Islet precursor cell (in vitro differentiated cells): ENCODE measurements around the gene B3GNT2.
"Not testable (repeated sequence)": the region's sequence is repeated elsewhere in the genome, so short reads cannot be mapped to it uniquely, and the experiment has no call there.

ENCODE experiments used
- DNase-seq: peaks from one replicate; pipeline ENCODE4 v3.0.0-alpha.2; 2018

The B3GNT2 gene, protein sequence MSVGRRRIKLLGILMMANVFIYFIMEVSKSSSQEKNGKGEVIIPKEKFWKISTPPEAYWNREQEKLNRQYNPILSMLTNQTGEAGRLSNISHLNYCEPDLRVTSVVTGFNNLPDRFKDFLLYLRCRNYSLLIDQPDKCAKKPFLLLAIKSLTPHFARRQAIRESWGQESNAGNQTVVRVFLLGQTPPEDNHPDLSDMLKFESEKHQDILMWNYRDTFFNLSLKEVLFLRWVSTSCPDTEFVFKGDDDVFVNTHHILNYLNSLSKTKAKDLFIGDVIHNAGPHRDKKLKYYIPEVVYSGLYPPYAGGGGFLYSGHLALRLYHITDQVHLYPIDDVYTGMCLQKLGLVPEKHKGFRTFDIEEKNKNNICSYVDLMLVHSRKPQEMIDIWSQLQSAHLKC

DNA sequence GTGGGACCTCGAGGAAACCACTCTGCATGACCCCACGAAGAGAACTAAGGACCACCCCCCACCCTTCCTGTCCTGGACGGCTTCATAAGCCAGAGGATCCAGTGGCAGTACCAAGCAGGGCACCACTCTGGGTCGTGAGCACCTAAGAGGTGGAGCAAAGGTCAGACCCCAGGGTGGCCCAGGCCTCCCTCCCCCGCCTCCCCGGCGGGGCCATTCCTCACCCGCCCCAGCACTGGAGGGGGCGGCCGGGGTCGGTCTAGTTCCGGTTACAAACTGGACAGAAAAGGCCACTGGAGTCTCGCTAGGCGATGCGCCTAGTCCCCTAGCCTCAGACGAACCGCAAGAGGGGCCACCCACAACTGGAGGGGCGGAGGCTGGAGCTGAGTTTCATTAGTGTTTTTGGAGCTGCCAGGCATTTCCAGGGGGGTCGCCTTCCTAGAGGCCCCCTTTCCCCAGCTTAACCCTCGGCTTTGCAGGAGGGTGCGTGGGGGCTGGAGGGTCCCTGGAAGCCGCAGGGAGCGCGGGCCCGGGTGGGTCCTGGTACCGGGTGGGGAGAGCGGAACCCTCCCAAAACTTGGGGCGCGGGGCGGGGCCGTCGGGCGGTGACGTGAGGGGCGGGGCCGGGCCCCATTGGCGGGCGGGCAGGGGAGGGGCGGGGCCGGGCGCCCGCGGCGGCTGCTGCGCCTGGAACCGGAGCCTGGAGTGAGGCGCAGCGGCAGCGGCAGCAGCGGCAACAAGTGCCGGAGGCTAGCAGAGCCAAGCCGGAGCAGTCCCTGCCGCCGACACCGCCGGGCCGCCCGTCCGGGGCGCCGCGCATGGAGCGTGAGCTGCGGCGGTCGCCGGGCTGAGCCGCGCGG lies at the start of gene B3GNT2:
TSS of gene B3GNT2 (plus strand) at position 695 of the 857 bp plus-strand sequence. CDS start 26,106 bp downstream, outside the sequence.
- peak; percentile 85 for DNase-seq

DNA sequence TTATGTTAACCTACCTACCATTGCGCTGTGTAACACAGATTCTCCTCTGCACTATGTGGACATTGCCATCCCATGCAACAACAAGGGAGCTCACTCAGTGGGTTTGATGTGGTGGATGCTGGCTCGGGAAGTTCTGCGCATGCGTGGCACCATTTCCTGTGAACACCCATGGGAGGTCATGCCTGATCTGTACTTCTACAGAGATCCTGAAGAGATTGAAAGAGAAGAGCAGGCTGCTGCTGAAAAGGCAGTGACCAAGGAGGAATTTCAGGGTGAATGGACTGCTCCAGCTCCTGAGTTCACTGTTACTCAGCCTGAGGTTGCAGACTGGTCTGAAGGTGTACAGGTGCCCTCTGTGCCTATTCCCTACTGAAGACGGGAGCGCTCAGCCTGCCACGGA lies 49.1 kb upstream of the B3GNT2 start:
- DNase-seq: not testable (repeated sequence)

DNA sequence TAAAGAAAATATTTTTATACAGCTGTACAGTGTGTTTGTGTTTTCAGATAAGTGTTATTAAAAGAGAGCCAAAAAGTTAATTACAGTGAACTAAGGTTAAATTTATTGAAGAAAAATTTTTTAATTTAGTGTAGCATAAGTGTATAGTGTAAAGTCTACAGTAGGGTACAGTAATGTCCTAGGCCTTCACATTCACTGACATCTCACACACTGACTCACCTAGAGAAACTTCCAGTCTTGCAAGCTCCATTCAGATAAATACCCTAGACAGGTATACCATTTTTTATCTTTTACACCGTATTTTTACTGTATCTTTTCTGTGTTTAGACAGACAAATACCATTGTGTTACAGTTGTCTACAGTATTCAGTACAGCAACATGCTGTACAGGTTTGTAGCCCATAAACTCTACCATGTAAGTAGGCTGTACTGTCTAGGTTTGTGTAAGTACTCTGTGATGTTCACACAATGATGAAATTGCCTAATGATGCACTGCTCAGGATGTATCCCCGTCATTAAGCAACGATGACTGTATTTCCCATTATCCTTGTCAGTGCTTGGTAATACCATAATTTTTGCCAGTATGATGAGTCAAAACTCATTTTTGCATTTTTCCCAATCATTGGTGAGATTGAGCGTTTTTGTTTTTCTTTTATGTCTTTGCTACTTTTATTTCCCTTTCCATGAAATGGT lies 48.2 kb upstream of the B3GNT2 start:
- no peak for DNase-seq

DNA sequence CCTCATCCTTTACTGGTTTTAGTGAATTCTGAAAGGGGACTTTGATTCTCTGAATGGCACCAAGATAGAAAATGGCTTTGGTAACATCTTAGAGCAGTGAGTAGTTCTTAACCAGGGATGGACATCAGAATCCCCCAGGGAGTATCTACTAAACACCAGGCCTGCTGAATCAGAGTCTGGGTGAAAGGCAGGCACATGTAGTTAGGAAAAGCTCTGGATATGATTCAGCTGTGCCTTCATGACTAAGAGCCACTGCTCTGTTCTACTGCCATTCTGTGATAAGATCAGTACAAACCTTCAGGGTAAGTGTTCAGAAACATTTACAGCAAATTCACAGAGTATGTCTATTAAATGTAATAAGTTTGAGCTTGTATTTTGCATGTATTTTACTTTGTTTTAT lies 46.2 kb upstream of the B3GNT2 start:
- DNase-seq: peak; percentile 88

DNA sequence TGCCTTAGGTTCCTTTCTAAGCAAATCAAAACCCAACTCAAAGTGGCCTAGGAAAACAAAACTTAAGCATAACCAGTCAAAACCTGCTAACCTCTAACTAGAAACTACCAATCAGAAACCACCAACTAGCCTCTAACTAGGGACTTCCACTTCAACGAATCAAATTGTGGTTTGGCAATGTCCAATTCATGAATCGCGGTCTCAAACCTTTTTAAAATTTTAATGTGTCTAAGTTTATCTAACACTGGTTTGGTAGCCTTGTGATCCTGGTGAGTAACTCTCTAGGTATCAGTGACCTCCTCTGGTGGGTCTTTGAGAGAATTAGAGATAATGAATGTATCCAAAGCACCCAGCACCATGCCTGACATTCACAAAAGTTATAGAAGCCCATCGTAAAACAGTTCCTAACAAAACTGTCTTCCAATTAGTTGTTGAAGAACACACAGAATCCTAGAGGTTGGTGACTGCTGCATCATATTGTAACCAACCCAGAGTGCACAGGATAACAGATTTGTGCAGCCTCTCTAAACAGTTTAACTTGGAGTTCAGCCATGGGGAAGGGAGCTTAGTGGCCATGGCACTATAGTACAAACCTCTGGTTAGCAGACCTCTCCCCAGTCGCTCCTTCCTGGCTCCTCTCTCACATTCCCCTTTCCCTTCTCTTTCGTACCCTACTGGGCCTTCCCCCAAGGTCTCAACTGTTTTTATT lies 45.2 kb upstream of the B3GNT2 start:
- DNase-seq: no peak

DNA sequence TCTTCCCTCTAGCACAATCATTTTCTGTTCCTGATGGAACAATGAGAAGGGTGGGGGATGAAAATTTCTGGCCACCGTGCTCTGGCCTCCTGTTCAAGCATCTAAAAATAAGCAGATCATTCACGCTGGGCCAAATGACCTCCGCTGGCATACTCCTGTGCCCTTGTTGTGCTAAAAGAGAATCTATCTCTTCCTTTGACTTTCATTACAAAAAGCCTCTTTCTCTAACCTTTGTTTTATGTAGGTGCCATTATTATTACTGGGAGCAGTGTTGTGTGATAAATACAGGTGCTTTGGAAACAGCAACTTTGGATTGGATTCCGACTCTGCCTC lies 44.6 kb upstream of the B3GNT2 start:
- DNase-seq: no peak

DNA sequence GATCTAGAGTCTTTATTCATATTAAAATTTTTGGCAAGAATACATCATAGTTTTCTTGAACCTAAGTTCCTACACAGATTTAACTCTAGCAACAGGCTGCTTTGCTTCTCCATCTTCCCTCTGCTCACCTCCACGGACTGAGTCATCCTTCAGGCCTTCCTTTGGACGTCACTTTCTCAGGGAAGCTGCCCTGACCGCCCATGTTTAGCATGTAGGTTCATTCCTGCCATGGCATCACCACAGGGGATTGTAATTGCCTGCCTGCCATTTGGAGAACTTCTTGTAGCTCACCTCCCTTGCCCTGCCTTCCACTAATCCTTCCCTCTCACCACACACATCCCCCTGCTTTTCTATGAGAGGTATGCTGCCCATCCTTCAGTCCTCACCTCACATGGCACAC lies 43.9 kb upstream of the B3GNT2 start:
- peak; percentile 86 for DNase-seq

DNA sequence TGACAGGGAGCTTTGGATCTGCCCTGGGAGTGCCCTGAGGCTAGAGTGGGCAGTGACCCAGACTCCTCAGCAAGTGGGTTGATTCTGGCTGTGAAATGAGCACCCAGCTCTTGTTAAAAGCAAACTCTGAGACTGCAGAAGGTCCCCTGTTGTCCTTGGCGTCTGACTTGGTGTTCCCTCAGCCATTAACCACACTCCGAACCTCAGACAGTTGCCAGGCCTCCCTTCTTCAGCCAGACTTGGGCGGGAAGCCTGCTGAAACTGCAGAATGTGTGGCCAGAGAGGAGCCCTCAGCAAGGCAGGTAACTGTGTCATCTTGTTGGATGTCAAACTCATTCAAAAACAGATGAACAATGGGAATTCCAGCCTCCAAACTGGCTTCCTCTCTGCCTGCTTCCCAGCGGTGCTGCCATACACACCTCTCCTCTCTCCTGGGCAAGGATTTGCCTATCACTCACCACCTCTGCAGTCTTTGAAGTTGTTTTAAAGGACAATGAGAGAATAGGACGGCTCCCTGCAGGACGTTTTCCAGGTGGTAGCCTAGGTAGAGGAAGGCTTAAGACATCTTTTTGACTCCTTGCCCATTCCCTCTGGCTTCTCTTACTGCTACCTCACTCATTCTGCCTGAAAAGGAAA lies 38.9 kb upstream of the B3GNT2 start:
- peak; percentile 90 for DNase-seq

DNA sequence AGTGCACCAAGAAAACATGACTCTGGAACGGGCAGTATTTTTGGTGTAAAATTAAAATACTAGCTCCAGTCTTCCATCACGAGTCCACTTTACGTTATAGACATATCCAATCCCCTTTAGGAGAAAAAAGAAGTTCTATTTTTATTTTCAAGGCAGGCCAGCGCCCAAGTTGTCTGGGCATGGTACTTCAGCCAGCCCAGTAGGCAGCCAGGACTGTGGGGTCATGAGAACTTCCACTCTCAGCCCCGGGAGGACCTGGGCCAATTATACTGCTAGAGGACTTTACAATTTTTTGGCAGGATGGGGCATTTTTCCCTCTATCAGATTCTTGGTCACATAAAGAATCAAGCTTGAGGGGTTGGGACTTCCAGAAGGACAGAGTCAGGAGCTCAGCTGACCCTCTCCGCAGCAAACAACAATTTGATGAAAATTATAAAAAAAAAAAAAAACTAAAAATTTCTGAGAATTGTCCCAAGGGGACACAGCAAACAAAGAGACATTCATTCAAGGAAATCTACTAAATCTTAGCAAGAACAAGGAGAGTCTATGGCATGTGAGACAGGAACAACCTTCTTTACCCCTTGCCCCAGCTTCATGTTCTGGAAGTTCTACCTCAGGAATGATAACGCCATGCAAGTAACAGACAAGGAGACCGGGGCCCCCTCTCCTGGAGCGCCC lies 37.3 kb upstream of the B3GNT2 start:
- no peak for DNase-seq

DNA sequence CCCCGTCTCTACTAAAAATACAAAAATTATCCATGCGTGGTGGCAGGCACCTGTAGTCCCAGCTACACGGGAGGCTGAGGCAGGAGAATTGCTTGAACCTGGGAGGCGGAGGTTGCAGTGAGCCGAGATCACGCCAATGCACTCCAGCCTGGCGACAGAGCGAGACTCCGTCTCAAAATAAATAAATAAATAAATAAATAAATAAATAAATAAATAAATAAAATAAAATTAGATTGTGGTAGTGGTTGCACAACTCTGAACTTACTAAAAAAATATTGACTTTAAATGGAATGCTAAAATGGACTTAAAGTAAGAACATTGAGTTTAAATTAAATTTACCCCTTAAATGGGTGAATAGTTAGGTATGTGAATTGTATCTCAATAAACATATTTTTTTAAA lies 35.2 kb upstream of the B3GNT2 start:
- DNase-seq: not testable (repeated sequence)

DNA sequence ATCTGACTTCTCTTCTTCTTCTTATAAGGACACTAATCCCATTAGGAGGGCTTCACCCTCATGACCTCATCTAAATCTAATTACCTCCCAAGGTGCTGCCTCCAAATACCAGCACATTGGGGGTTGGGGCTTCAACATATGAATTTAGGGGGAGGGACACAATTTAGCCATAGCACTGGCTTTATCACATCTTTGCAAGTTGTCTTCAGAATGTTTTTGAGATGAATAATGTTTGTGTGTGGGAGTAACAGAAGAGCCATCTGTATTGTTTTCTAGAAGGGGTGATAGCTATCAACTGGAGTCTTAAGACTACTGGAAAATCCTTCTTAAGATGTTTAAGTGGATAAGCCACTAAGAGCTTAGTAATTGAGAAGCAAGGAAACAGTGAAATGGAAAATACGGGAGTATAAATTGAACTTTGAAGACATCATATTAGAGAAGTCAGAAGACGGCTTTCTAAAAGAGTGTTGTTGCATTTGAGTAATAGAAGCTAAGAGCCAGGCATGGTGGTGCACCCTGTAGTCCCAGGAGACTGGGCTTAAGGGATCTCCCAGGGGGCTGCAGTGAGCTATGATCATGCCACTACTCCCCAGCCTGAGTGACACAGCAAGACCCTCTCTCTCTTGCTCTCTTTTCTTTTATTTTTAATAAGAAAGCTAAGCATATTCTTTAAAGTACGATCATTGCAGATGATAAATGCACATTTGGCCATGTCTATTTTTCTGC lies 32.6 kb upstream of the B3GNT2 start:
- DNase-seq: no peak

DNA sequence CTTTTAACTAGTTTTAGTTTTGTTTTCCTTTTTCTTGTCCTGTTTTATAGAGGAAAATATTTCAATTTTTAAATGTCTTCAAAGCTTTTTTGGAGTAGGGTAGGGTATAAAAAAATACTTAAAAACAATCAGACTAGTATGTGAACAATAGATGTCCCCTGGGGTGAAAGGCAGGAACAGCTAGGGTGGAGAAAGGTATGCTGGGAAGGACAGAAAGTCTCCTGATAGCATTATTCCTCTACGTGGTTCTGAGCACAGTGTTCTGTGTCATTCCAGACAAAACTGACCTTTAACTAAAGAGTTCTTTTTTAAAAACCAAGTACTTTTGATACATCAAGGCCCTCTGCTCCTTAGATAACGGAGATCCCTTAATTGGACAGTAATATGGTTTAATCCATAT lies 32.1 kb upstream of the B3GNT2 start:
- no peak for DNase-seq

DNA sequence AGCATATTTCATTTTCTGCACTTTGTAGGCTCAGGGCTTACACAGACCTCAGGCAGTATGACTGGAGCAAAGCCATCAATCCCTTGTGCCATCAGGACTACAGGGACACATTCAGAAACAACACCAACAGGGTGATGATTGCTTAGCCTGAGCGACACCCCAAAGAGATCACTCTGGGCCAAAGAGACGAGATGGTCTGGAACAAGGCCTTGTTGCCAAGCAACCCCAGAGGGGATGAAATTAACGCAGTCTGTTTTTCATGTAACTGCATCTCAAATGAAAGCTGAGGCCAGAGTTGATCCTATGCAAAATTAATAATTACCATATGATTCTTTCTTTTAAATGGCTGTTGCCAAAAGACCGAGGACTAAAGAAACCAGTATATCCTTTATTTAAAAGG lies 20.2 kb upstream of the B3GNT2 start:
- no peak for DNase-seq

DNA sequence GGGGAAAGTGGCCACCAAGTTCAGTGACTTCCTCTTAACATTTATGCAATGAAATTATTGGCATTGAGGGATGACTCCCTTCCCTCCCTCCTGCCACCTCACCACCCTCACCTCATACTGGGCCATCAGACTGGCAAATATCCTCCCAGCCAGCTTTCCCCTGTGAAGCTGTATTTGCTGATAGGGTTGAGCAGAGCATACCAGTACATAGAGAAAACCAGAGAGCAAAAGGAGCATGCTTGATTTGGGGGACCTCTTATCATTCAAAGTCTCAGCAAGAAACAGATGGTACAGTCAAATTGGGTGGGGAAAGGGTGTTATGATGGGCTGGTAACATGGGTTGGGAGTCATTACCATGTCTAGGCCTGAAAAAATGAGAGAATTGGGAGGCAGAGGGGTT lies 19.1 kb upstream of the B3GNT2 start:
- no peak for DNase-seq

DNA sequence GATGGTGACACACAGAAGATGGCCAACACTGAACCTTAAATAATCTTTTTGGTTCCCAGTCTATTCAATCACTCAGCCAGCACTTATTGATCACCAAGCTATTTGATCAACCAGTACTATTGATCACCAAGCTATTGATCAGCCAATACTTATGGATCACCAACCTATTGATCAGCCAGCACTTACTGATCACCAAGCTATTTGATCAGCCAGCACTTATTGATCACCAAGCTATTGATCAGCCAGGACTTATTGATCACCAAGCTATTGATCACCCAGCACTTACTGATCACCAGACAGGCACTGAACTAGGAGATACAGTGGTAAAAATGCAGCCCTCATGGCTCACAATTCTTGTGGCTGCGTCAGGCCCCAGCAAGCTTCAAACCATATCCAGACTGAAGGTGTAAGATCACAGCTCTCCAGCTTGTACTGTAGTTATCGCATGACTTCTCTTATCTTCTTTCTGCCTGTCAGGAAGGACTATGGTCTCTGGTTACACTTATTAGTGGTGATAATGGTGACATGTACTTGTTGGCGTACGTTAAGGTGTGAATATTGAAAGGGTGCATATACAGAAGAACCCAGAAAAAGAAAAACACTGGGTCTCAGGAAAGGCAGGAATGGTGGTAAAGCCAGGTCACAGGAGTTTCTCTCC lies 18.4 kb upstream of the B3GNT2 start:
- no peak for DNase-seq

DNA sequence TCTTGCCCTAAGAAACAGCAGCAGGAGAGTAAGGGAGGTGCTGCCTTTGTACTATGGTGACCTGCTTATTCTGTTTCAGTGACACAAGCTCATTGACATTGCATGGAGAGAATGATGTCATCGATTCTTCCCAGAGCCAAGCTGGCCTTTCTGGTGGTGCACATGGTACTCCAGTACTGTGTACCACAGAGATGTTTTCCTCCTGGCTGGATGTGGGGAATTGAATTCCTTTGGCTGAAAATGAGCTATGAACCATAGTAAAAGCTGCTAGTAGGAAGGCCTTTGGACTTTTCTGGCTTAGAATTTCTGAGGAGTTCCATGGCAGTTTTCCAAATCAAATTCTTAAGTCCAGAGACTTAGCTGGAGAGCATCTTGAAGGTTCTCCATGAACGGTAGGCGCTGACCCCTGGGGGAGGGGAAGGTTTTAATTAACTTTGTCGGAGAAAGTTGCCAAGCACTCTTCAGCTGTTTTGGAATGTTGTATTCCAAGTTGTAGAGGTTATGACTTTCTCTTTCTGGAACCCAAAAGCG lies 17.1 kb upstream of the B3GNT2 start:
- no peak for DNase-seq

DNA sequence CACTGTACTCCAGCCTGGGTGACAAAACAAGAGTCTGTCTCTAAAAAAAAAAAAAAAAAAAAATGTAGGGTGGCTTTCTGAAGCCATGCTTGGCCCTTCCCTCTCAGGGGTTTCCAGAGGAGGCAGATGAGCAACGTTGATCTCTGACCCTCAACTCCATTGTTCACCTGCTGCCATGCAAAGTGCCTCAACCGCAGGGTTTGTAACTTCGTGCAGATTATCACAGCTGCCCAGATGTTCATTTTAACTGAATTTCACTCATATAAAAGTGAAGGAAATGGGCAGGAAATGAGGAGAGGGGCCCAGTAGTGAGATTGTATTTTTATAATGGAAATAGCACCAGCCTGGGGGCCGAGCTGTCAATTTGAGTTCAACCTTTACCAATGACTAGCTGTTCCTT lies 14.9 kb upstream of the B3GNT2 start:
- DNase-seq: no peak

DNA sequence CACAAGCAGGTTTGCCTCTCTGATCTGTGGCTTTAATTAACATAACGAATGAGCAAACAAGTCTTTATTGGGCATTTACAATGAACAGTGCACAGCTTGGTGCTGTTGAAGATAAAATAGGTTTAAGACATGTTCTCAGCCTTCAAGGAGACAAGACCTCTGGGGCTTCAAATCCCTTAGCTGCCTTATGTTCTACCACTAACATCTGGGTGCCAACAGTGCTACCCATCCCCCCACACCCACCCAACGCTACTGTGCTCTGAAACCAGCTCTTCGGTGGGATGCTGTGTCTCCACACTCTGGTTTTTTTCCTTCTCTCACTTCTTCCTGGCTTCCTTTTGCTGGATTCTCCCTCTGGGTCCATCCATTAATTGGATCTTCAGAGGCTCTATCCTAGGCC lies 14.1 kb upstream of the B3GNT2 start:
- DNase-seq: no peak

DNA sequence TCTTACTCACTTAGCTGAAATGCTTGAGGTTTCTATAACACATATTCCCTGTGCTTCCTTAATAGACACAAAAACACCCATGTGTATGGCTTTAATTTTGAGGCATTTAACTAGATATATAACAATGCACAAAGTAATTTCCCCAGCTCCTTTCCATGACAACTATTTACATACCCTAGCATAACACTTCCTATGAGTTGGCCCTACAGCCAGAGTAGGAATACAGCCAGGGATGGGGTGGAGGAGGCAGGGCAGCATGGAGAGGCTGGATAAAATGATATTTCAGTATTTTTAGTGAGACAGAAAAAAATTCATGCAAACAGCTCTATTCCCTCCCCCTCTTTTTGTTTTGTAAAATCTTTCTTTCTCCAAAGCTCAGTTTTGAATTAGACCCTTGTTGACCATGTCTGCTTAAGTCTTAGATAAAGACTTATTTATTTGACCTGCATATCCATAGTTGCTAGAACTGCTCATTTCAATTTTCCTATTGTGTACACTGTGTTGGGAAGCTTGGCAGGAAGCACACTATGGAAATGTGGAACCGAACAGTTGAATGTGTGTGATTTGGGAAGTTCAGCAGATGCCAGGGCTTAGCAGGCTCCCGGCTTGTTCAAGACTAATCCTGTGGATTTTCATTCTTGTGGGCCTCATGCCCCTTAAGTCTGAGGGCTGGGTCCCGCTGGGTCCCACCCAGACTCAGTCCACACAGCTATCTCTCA lies 11.2 kb upstream of the B3GNT2 start:
- no peak for DNase-seq
